ENCODE results near the gene PKP4. TPM values are rescaled to one million over a fixed set of nuclear protein-coding genes. Genes with fewer than 3 reads are reported as not detected.

The PKP4 gene
- total RNA-seq, 2 experiments from 2014 or later = 68.7 to 73.2 TPM

DNA sequence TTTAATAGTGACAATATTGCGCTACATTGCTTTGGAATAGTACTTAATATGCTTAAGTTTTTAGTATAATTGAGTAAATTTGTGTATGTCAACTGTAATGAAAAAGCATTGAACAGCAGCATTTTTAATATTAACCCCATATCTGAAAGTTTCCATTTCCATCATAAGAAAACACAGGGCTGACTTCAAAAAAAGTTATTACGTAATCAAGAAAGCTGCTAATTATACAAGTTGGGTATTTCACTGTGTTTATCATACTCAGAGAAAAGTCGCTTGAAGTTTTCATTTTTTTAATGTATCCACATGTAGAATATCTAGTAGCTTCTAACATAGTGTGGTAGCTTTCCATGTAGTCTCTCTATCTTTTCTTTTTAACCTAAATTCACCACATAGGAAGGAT lies 146.5 kb downstream of the PKP4 start:
- no TSS peak for BruUV-seq (replicated peaks)
- no peaks in the 10 kb centered on the region for H3K79me2 ChIP-seq (ENCODE audit: insufficient read depth, low read depth, low read length)
- CTCF ChIA-PET (ENCODE audit: unreplicated experiment) = no interaction called here
- H3K4me1 ChIP-seq (ENCODE audit: insufficient read depth, low read length, poor library complexity, severe bottlenecking) = no peaks in the 10 kb centered on the region
- POLR2A ChIA-PET = no interaction called here
- no peaks in the 10 kb centered on the region for H3K9me3 ChIP-seq (ENCODE audit: low read length)
- DNase-seq (ENCODE audit: low spot score) = no peak
- no peak overlapping the region for H3K4me2 ChIP-seq (ENCODE audit: low read length)
- TF ChIP-seq EZH2phosphoT487 (IDR thresholded peaks at IDR 0.05; ENCODE audit: borderline replicate concordance, low read depth, low read length) = no peak
- TF ChIP-seq, protein P1, sequence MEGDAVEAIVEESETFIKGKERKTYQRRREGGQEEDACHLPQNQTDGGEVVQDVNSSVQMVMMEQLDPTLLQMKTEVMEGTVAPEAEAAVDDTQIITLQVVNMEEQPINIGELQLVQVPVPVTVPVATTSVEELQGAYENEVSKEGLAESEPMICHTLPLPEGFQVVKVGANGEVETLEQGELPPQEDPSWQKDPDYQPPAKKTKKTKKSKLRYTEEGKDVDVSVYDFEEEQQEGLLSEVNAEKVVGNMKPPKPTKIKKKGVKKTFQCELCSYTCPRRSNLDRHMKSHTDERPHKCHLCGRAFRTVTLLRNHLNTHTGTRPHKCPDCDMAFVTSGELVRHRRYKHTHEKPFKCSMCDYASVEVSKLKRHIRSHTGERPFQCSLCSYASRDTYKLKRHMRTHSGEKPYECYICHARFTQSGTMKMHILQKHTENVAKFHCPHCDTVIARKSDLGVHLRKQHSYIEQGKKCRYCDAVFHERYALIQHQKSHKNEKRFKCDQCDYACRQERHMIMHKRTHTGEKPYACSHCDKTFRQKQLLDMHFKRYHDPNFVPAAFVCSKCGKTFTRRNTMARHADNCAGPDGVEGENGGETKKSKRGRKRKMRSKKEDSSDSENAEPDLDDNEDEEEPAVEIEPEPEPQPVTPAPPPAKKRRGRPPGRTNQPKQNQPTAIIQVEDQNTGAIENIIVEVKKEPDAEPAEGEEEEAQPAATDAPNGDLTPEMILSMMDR (conservative IDR thresholded peaks at IDR 0.05; ENCODE audit: low read length) = no peak
- no peaks in the 10 kb centered on the region for H3K36me3 ChIP-seq (ENCODE audit: insufficient read depth, low read length)
- no peaks in the 10 kb centered on the region for H4K20me1 ChIP-seq (ENCODE audit: insufficient read depth, low read length)
- H2AFZ ChIP-seq (ENCODE audit: low read length) = no peak overlapping the region
- H3K9me2 ChIP-seq (ENCODE audit: insufficient read depth, low read length) = no peaks in the 10 kb centered on the region
- H3K4me3 ChIP-seq (ENCODE audit: low read depth, low read length, poor library complexity, severe bottlenecking) = no peak overlapping the region
- H3K27ac ChIP-seq (ENCODE audit: low read depth, low read length, poor library complexity, severe bottlenecking) = no peak overlapping the region
- intact Hi-C loops (cut with micrococcal nuclease; ENCODE audit: unreplicated experiment) = no loop called here

DNA sequence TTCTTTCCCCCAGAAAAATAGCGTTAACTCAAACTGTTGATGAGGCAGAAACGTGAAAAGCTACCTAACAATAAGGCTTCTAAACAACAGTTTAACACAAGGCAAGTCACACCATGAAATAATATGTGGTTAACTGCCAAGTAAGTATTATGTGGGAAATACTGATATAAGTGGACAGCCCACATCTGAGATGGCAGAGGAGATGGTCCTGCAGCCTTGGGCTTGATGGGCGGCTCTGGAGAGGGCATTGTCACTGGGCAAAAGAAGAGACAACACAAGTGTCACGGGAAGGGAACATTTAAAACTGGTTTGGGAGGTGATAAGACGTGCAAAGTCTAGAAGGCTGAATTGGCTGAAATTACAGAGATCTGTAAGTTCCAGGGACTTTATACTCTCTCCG lies 147.2 kb downstream of the PKP4 start:
- CTCF ChIA-PET (ENCODE audit: unreplicated experiment) = no interaction called here

DNA sequence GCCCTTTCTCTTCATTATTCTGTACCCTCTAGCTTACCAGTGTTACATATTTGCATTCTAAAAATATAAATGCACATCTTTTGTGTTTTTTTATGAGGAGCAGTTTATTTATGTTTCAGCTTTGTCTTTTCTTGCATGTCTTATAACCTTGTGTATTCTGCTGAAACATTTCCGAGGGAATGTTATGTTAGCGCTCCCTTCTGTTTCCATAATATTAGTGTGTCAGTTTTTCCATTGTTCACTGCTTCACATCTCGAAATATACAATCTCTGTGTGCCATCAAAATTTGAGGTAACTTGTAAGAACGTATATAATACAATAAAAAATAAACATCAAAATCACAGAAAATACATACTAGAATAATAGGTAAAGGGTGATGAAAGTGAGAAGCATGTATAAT lies 153.3 kb downstream of the PKP4 start:
- POLR2A ChIA-PET = interaction anchor here (0.6 to 2.1 kb wide), 3 partner anchors 12 to 734 kb away, joined by 3 to 7 read pairs (median 3); no protein-coding TSS in a partner anchor
- Histone ChIP-seq H2AFZ (ENCODE audit: low read length) (no peak overlapping the region), H3K4me3 (ENCODE audit: low read depth, low read length, poor library complexity, severe bottlenecking) (no peak overlapping the region), H3K9me3 (ENCODE audit: low read length) (no peaks in the 10 kb centered on the region), H3K4me1 (ENCODE audit: insufficient read depth, low read length, poor library complexity, severe bottlenecking) (no peaks in the 10 kb centered on the region), H3K4me2 (ENCODE audit: low read length) (no peak overlapping the region), H3K27ac (ENCODE audit: low read depth, low read length, poor library complexity, severe bottlenecking) (no peak overlapping the region), H3K9me2 (ENCODE audit: insufficient read depth, low read length) (no peaks in the 10 kb centered on the region), H4K20me1 (ENCODE audit: insufficient read depth, low read length) (no peaks in the 10 kb centered on the region), H3K79me2 (ENCODE audit: insufficient read depth, low read depth, low read length) (no peaks in the 10 kb centered on the region), H3K36me3 (ENCODE audit: insufficient read depth, low read length) (no peaks in the 10 kb centered on the region)
- CTCF ChIA-PET (ENCODE audit: unreplicated experiment) = no interaction called here
- DNase-seq (ENCODE audit: low spot score) = no peak
- intact Hi-C loops (cut with micrococcal nuclease; ENCODE audit: unreplicated experiment) = no loop called here
- BruUV-seq (replicated peaks) = no TSS peak
- TF ChIP-seq, protein P1 (conservative IDR thresholded peaks at IDR 0.05; ENCODE audit: low read length) = no peak

More for the DNA sequence above, 147.2 kb downstream of the PKP4 start:
- TF ChIP-seq, protein P1 (conservative IDR thresholded peaks at IDR 0.05; ENCODE audit: low read length) = no peak
- no peak for TF ChIP-seq EZH2phosphoT487 (IDR thresholded peaks at IDR 0.05; ENCODE audit: borderline replicate concordance, low read depth, low read length)
- H3K4me1 ChIP-seq (ENCODE audit: insufficient read depth, low read length, poor library complexity, severe bottlenecking) = no peaks in the 10 kb centered on the region
- BruUV-seq (replicated peaks) = no TSS peak
- H3K9me2 ChIP-seq (ENCODE audit: insufficient read depth, low read length) = no peaks in the 10 kb centered on the region
- H2AFZ ChIP-seq (ENCODE audit: low read length) = no peak overlapping the region
- H3K4me3 ChIP-seq (ENCODE audit: low read depth, low read length, poor library complexity, severe bottlenecking) = no peak overlapping the region
- no peak overlapping the region for H3K27ac ChIP-seq (ENCODE audit: low read depth, low read length, poor library complexity, severe bottlenecking)
- H3K79me2 ChIP-seq (ENCODE audit: insufficient read depth, low read depth, low read length) = no peaks in the 10 kb centered on the region
- POLR2A ChIA-PET = interaction anchor here (0.5 kb wide), 1 partner anchor 132 kb away, joined by 8 read pairs; no protein-coding TSS in a partner anchor
- H3K36me3 ChIP-seq (ENCODE audit: insufficient read depth, low read length) = no peaks in the 10 kb centered on the region
- no peak overlapping the region for H3K4me2 ChIP-seq (ENCODE audit: low read length)
- H3K9me3 ChIP-seq (ENCODE audit: low read length) = no peaks in the 10 kb centered on the region
- H4K20me1 ChIP-seq (ENCODE audit: insufficient read depth, low read length) = no peaks in the 10 kb centered on the region
- DNase-seq (ENCODE audit: low spot score) = no peak
- intact Hi-C loops (cut with micrococcal nuclease; ENCODE audit: unreplicated experiment) = no loop called here

Data from OCI-LY7 (cell line).